OCI-LY1 (cell line): ENCODE measurements around the gene C1orf50.
A peak's percentile ranks its signal among the peaks of the same experiment; 100 is the strongest.
"Not testable (repeated sequence)": the region's sequence is repeated elsewhere in the genome, so short reads cannot be mapped to it uniquely, and the experiment has no call there.

ENCODE experiments used
- H2AFZ ChIP-seq: fragments of 200-600 bp; sonication (generic), shearing (Covaris generic); 2 replicates; pipeline ENCODE4 v1.6.0; 2014; ENCODE audit warnings: antibody characterized with exemption, mild to moderate bottlenecking, low read length
- H3F3A ChIP-seq: fragments of 200-600 bp; sonication (generic), shearing (Covaris generic); 2 replicates; pipeline ENCODE4 v1.6.0; 2014; ENCODE audit warnings: mild to moderate bottlenecking, antibody characterized with exemption, low read length, moderate library complexity; ENCODE audit not compliant: insufficient read depth
- H3K27ac ChIP-seq: fragments of 200-600 bp; sonication (generic); 2 replicates; pipeline ENCODE4 v1.5.1; 2014; ENCODE audit warnings: low read length, mixed run types, mild to moderate bottlenecking, low read depth; ENCODE audit not compliant: poor library complexity, severe bottlenecking
- H3K27me3 ChIP-seq: fragments of 200-600 bp; sonication (generic); 2 replicates; pipeline ENCODE4 v1.6.0; 2014; ENCODE audit warnings: antibody characterized with exemption, mild to moderate bottlenecking, low read length, moderate library complexity; ENCODE audit not compliant: insufficient read depth
- H3K36me3 ChIP-seq: fragments of 200-600 bp; sonication (generic); 2 replicates; pipeline ENCODE4 v1.6.1; 2014; ENCODE audit warnings: mild to moderate bottlenecking, antibody characterized with exemption, low read length, moderate library complexity, mixed read lengths; ENCODE audit not compliant: insufficient read depth
- H3K4me1 ChIP-seq: fragments of 200-600 bp; sonication (generic); 2 replicates; pipeline ENCODE4 v1.5.1; 2014; ENCODE audit warnings: mild to moderate bottlenecking, low read length, moderate library complexity; ENCODE audit not compliant: insufficient read depth, severe bottlenecking
- H3K4me2 ChIP-seq: fragments of 200-600 bp; sonication (generic), shearing (Covaris generic); 2 replicates; pipeline ENCODE4 v1.6.1; 2014; ENCODE audit warnings: low read length
- H3K4me3 ChIP-seq: fragments of 200-600 bp; sonication (generic); 2 replicates; pipeline ENCODE4 v1.5.1; 2014; ENCODE audit warnings: low read length, low read depth, mild to moderate bottlenecking, mixed read lengths; ENCODE audit not compliant: poor library complexity, severe bottlenecking
- H3K79me2 ChIP-seq: fragments of 200-600 bp; shearing (Covaris generic); 2 replicates; pipeline ENCODE4 v1.6.1; 2016; ENCODE audit warnings: mixed run types, low read length, mixed read lengths; ENCODE audit not compliant: insufficient read depth
- H3K9ac ChIP-seq: fragments of 200-600 bp; sonication (generic), shearing (Covaris generic); 2 replicates; pipeline ENCODE4 v1.6.1; 2014; ENCODE audit warnings: mild to moderate bottlenecking, low read length, mixed read lengths
- H3K9me2 ChIP-seq: fragments of 200-600 bp; sonication (generic), shearing (Covaris generic); 2 replicates; pipeline ENCODE4 v1.6.1; 2014; ENCODE audit warnings: low read depth, mild to moderate bottlenecking, low read length, mixed read lengths
- H3K9me3 ChIP-seq: fragments of 200-600 bp; shearing (Covaris generic); 2 replicates; pipeline ENCODE4 v1.6.1; 2014; ENCODE audit warnings: low read length, mixed read lengths
- H4K20me1 ChIP-seq: fragments of 200-600 bp; sonication (generic), shearing (Covaris generic); 2 replicates; pipeline ENCODE4 v1.6.0; 2016; ENCODE audit warnings: mild to moderate bottlenecking, low read length; ENCODE audit not compliant: insufficient read depth
- EZH2 ChIP-seq: fragments of 200-600 bp; sonication (generic), shearing (Covaris generic); IDR thresholded peaks from 2 replicates; pipeline ENCODE4 v1.8.0; 2017; ENCODE audit warnings: borderline replicate concordance, mixed run types, mild to moderate bottlenecking, antibody characterized with exemption, low read length, moderate library complexity, mixed read lengths
- TF ChIP-seq, protein P1 (sequence below): fragments of 200-600 bp; sonication (generic), shearing (Covaris generic); IDR thresholded peaks from 2 replicates; pipeline ENCODE4 v1.5.1; 2017; ENCODE audit warnings: mild to moderate bottlenecking, antibody characterized with exemption, low read length, moderate library complexity, mixed read lengths

The C1orf50 gene

GRCh38 chr1:42723511-42723910 lies 43.5 kb upstream of the C1orf50 start:
- Histone ChIP-seq H4K20me1 (no peaks in the 10 kb centered on the region), H3K36me3 (no peaks in the 10 kb centered on the region), H2AFZ (no peak overlapping the region), H3K79me2 (no peaks in the 10 kb centered on the region), H3F3A (no peaks in the 10 kb centered on the region), H3K9me2 (no peaks in the 10 kb centered on the region), H3K4me3 (no peak overlapping the region), H3K9me3 (no peaks in the 10 kb centered on the region), H3K27ac (no peak overlapping the region), H3K4me2 (no peak overlapping the region), H3K27me3 (no peaks in the 10 kb centered on the region), H3K9ac (no peak overlapping the region), H3K4me1 (no peaks in the 10 kb centered on the region)
- TF ChIP-seq EZH2, result no peak
- TF ChIP-seq, protein P1, sequence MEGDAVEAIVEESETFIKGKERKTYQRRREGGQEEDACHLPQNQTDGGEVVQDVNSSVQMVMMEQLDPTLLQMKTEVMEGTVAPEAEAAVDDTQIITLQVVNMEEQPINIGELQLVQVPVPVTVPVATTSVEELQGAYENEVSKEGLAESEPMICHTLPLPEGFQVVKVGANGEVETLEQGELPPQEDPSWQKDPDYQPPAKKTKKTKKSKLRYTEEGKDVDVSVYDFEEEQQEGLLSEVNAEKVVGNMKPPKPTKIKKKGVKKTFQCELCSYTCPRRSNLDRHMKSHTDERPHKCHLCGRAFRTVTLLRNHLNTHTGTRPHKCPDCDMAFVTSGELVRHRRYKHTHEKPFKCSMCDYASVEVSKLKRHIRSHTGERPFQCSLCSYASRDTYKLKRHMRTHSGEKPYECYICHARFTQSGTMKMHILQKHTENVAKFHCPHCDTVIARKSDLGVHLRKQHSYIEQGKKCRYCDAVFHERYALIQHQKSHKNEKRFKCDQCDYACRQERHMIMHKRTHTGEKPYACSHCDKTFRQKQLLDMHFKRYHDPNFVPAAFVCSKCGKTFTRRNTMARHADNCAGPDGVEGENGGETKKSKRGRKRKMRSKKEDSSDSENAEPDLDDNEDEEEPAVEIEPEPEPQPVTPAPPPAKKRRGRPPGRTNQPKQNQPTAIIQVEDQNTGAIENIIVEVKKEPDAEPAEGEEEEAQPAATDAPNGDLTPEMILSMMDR, result no peak

DNA sequence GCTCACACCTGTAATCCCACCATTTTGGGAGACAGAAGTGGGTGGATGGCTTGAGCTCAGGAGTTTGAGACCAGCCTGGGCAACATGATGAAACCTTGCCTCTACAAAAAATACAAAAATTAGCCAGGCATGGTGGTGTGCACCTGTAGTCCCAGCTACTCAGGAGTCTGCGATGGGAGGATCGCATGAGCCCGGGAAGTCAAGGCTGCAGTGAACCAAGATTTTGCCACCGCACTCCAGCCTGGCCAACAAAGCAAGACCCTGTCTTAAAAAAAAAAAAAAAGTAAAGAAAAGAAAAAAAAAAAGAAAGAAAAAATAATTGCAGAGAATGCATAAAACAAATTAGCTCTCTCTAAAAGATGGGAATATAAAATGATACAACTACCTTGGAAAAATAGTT lies 41.2 kb upstream of the C1orf50 start:
- H4K20me1 ChIP-seq, H3K79me2 ChIP-seq, H3K36me3 ChIP-seq, H3K27ac ChIP-seq, H3K4me1 ChIP-seq, H3K9ac ChIP-seq, H3F3A ChIP-seq, H3K4me2 ChIP-seq, H3K9me3 ChIP-seq, H2AFZ ChIP-seq, H3K4me3 ChIP-seq, H3K27me3 ChIP-seq, H3K9me2 ChIP-seq: not testable (repeated sequence)

- Histone ChIP-seq H3K4me1 (no peaks in the 10 kb centered on the region), H3K4me3 (no peak overlapping the region)
These were observed 37.0 kb upstream of the C1orf50 start for GRCh38 chr1:42730002-42730401.

GRCh38 chr1:42730988-42731387 lies 36.1 kb upstream of the C1orf50 start:
- peaks cover 3% of the 10 kb centered on the region; the same call in 1 of the 2 replicates for H3K27me3 ChIP-seq
- no peaks in the 10 kb centered on the region for H3K9me3 ChIP-seq
- H4K20me1 ChIP-seq, result no peaks in the 10 kb centered on the region
- H3K9ac ChIP-seq, result no peak overlapping the region
- H3K79me2 ChIP-seq, result no peaks in the 10 kb centered on the region
- H3K36me3 ChIP-seq, result no peaks in the 10 kb centered on the region
- H3K27ac ChIP-seq, result no peak overlapping the region
- H3K9me2 ChIP-seq, result no peaks in the 10 kb centered on the region
- H2AFZ ChIP-seq, result no peak overlapping the region
- TF ChIP-seq, protein P1, result peak; percentile 20; the same call in 1 of the 2 replicates
- no peak for TF ChIP-seq EZH2
- H3K4me3 ChIP-seq, result no peak overlapping the region
- H3F3A ChIP-seq, result no peaks in the 10 kb centered on the region
- H3K4me2 ChIP-seq, result no peak overlapping the region
- H3K4me1 ChIP-seq, result no peaks in the 10 kb centered on the region

More at GRCh38 chr1:42730002-42730401, 37.0 kb upstream of the C1orf50 start:
- no peak overlapping the region for H3K9ac ChIP-seq
- H2AFZ ChIP-seq, result no peak overlapping the region
- TF ChIP-seq EZH2, result no peak
- TF ChIP-seq, protein P1, result no peak
- H3K27me3 ChIP-seq, result peaks cover 3% of the 10 kb centered on the region; the same call in 1 of the 2 replicates
- no peaks in the 10 kb centered on the region for H3K9me3 ChIP-seq
- H3K4me2 ChIP-seq, result no peak overlapping the region
- no peaks in the 10 kb centered on the region for H4K20me1 ChIP-seq
- H3K27ac ChIP-seq, result no peak overlapping the region
- no peaks in the 10 kb centered on the region for H3K79me2 ChIP-seq
- no peaks in the 10 kb centered on the region for H3K36me3 ChIP-seq
- H3F3A ChIP-seq, result no peaks in the 10 kb centered on the region
- no peaks in the 10 kb centered on the region for H3K9me2 ChIP-seq
